OCI-M2 (cell line): ENCODE measurements around the gene LAMP1.
"Not testable (repeated sequence)": the region's sequence is repeated elsewhere in the genome, so short reads cannot be mapped to it uniquely, and the experiment has no call there.

Experiments
- DNase-seq: peaks from one replicate; lab custom pipeline; 2025; ENCODE audit not compliant: unreplicated experiment; lab: John Stamatoyannopoulos, UW

Gene LAMP1

GRCh38 chr13:113325779-113326178 is 28.7 kb downstream of the LAMP1 start:
- no peak for DNase-seq

GRCh38 chr13:113327391-113327765 is 30.3 kb downstream of the LAMP1 start:
- DNase-seq, result no peak

- DNase-seq, result no peak
Observed at GRCh38 chr13:113327766-113328471, 30.9 kb downstream of the LAMP1 start.

DNA sequence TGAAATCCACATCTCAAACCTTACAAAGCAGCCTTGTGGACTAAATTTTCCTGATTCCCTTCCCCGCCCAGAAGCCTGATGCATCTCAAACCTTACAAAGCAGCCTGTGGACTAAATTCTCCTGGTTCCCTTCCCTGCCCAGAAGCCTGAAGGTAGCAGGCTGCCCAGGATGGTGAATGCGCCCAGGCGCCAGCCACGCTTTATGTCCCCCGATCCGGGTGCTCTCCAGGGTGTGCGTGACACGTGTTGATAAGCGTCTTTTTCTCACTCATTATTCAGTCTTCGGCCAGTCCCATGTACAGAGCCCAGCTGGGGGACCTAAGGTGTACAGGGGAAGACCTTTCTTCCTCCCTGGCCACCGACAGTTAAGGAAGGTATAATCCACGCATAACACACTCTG is 31.8 kb downstream of the LAMP1 start:
- DNase-seq, result no peak

GRCh38 chr13:113329656-113330312 is 32.7 kb downstream of the LAMP1 start:
- no peak for DNase-seq

GRCh38 chr13:113332615-113333014 is 35.6 kb downstream of the LAMP1 start:
- no peak for DNase-seq

DNA sequence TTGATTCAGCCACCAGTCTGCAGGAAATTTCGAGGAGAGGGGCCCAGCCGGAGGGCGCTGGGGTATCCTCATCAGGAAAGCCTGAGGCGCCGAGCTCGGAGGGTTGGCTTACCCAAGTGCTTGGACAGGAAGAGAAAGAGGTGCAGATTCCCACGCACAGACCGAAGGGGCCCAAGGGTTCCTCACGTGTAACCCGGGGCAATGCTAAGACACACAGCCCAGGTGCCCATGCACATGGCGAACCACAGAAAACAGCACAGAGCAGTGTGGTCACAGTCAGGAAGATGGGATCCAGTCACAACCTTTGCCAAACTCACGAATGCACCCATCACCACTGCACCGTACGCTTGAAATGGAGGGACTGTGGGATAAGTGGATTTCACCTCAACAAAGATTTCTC is 36.0 kb downstream of the LAMP1 start:
- no peak for DNase-seq

DNA sequence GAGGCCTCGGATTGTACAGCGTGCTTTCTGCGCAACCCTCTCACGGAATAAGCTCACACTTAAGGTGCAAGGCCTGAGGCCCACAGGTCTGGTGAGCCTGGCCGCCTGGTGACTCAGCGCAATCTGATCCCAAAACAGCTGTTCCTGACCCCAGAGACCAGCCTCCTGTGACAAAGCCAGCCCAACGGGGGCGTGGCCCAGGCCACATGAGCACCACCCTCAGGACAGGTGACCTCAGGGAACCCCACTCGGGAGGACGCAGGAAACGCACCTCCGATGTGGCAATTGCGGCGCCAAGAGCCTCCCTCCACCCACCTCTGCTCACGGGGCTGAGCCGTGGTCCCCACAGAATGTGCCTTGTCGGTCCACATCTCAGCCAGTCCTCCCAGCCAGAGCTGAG is 40.5 kb downstream of the LAMP1 start:
- DNase-seq, result no peak

DNA sequence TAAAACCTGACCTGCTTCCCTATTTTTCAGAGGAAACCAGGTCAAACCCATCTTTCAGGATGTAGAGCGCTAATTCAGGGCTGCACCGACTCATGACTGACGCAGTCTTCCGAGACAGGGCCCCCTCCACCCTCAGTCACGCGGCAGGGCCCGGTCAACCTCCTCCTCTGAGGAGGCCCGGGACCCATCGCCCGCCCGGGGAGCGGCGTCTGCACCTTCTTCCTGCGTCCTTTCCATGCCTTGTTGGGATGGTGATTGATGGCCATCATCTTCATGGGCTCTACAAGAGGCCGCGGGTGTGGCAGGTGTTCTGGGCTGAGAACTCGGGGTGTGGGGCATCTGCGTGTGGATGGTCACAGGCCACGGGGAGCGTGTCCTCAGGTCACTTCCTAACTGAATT is 40.9 kb downstream of the LAMP1 start:
- no peak for DNase-seq

DNA sequence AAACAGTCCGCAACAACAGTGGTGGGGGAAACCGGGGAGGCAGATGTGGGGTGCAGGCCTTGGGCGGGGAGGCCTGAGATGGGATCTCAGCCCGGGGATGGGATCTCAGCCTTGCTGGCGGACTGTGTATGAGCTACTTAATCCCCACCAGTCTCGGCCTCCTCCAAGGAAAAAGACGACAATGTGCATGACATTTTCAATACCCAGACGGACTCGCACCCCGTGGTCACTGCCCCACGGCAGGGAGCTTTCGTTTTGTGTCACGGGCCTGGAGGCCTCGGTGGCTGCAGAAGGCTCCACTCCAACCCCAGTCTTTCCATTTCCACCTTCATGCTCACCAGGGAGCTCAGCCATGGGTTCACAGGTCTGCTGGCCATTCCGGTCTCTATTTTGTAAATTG is 41.4 kb downstream of the LAMP1 start:
- DNase-seq, result no peak

DNA sequence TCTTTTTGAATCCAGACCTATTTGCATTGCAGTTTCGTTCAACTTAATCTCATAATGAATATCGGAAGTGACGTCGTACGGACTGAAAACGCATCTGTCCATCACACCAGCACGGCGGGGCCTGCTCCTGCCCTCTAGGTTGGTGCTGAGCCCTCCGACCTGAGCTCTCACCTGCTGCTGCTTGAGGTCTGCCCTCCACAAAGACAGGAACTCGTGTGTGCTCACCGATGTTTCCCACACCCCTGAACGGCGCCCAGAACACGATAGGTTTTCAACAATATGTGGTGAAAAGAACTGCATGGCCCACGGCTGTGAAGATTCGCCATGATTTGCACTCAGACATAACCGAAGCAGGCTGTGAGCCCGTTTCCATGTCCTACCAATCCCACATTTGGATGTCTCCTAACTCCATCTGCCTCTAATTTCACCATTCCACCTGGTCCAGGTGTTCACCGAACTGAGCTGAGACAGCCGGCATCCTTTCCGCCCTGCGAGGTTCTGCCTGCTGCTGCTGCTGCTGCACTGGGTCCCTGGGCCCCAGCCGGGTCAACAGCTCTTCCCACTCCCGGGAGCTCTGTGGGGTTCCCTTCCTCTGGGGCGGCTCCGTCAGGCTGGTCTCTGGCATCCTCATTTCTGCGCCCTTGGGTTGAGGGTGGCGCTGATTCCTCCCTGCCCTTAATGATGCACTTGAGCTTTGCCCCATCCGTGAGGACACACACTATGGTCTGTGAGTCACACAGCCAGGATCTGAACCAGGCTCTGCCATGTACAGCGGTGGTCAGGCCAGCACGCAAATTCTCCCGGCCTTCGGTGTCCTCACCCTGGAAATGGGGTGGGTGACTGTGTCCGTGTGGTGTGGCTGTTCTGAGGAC is 46.0 kb downstream of the LAMP1 start:
- DNase-seq, result no peak

- no peak for DNase-seq
Observed at GRCh38 chr13:113343692-113343968, 46.6 kb downstream of the LAMP1 start.

DNA sequence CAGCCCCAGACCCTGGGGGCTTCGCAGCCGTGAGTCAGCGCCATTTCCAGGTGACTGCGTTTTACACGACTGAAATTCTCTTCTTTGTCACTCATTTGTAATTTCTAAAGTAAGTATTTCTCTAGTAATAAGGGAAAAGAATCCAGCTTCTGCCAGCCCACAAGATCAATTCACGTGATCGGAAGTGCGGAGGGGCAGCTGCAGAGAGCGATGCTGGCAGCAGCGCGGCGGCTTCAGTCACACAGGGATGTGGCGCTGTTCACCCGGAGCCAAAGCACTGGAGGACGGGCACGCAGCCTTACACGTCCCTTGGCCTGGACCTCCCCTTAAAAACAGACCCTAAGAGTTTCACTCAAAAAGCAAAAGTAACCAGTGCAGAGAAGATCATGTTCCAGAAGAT is 48.4 kb downstream of the LAMP1 start:
- no peak for DNase-seq

DNA sequence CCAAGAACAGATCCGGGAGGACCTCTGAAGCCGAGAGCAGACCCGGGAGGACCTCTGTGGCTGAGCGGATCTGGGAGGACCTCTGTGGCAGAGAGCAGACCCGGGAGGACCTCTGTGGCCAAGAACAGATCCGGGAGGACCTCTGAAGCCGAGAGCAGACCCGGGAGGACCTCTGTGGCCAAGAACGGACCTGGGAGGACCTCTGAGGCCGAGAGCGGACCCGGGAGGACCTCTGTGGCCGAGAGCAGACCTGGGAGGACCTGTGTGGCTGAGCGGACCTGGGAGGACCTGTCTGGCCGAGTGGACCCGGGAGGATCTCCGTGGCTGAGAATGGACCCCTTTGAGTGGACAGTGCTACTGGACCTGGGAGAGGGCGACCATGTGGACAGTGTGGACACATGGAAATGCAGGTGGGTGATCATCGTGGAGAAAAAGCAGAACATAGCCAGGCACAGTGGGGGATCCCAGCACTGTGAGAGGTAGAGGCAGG is 50.7 kb downstream of the LAMP1 start:
- DNase-seq, result not testable (repeated sequence)

- no peak for DNase-seq
Observed at GRCh38 chr13:113348591-113348990, 51.6 kb downstream of the LAMP1 start.

DNA sequence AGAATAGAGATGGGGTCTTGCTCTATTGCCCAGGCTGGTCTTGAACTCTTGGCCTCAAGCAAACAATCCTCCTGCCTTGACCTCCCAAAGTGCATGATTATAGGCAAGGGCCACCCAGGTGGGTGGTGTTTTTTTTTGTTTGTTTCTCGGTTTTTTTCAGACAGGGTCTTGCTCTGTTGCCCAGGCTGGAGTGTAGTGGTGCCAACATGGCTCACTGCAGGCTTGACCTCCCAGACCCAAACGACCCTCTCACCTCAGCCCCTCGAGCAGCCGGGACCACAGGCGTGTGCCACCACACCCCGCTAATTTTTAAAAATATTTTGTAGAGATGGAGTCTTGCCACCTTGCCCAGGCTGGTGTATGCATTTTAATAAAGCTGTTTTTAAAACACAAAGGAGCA is 52.0 kb downstream of the LAMP1 start:
- no peak for DNase-seq

- no peak for DNase-seq
Observed at GRCh38 chr13:113349491-113349890, 52.5 kb downstream of the LAMP1 start.

- no peak for DNase-seq
Observed at GRCh38 chr13:113350065-113350937, 53.3 kb downstream of the LAMP1 start.

DNA sequence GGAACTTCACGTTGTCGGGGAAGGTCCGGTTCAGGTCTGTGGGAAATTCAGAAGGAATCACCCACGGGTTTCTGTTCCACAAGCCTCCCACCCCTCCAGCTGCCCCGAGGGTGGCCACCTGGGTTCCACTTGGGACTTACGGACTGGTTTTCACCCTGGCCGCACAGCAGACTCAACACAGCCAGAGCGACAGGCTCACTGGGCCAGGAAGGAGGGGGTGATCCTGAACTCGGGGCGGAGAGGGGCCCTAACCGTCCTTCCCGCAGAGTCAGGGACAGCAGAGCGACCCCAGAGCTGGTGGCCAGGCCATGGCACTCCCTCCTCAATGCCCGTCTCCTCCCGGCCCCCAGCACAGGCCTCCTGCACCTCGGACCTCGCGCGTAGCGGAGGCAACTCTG is 53.9 kb downstream of the LAMP1 start:
- no peak for DNase-seq

GRCh38 chr13:113351514-113352026 is 54.5 kb downstream of the LAMP1 start:
- DNase-seq, result no peak

DNA sequence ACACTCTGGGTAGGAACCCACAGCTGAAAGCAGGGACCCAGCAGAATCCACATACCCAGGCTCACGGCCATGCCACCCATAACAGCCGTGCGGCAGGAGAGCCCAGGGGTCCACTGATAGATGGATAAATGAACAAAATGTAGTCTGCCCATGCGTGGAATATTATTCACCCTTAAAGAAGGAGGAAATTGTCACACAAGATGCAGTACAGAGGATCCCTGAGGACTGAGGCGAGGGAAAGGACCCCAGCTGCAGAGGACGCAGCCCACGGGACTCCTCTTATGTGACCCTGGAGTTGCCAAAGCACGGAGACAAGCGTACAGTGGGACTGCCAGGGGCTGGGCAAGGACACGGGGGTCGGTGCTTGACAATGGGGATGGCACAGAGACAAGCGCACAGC is 56.2 kb downstream of the LAMP1 start:
- no peak for DNase-seq
